Adrenal gland (tissue), 5 donors: Measurements from ENCODE around the gene TLX1.

ENCODE experiments used
- POLR2A ChIP-seq, 2 donors: fragments of 450-650 bp; IDR thresholded peaks; one replicate each; pipeline ENCODE4 v1.6.1; 2017; ENCODE audit warnings: antibody characterized with exemption in 2 of 2, mild to moderate bottlenecking in 2 of 2, moderate library complexity in 1 of 2
- TF ChIP-seq, protein P1 (sequence below), 6 experiments: fragments of 450-650 bp in 4 of 6; fragments of 200-600 bp in 2 of 6; sonication (generic) in 1 of 6; IDR thresholded peaks; 1 replicate in 5 of 6; 2 replicates in 1 of 6; pipeline versions ENCODE4 v1.5.1 to v1.8.0; 2016 to 2021; ENCODE audit warnings: antibody characterized with exemption in 6 of 6, mild to moderate bottlenecking in 2 of 6, moderate library complexity in 1 of 6
- donor health status: DM: no; HTN: no; CAD: no.

DNA sequence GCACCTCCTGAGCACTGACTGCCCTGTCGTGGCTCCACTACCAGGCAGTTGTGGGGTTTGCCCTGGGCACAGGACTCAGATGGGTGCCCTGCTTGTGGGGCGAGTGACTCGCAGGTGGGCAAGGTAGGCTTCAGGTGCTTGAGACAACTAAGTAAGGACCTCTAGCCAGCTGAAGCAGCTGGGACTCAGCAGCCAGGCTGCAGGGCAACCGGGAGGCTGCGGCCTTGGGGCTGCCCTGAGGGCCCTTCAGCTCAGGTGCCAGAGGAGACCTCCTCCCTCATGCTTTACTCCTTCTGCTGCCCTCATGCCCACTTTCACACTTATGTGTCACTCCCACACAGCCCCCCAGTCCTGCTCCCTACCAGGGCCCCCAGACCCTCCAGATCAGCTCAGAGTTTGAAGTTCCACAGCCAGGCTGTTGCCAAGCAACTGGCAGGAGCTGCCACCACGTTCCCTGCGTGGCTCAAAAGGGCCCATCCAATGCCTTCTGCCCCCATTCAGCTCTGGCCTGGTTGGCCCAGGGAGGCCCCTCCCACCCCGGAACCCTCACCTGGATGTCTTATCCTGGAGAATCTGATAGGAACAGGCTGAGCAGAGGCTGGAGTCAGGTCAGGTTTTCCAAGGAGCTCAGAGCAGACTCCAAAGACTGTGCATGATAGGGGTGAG is 10.0 kb downstream of the TLX1 start:
- TF ChIP-seq, protein P1, sequence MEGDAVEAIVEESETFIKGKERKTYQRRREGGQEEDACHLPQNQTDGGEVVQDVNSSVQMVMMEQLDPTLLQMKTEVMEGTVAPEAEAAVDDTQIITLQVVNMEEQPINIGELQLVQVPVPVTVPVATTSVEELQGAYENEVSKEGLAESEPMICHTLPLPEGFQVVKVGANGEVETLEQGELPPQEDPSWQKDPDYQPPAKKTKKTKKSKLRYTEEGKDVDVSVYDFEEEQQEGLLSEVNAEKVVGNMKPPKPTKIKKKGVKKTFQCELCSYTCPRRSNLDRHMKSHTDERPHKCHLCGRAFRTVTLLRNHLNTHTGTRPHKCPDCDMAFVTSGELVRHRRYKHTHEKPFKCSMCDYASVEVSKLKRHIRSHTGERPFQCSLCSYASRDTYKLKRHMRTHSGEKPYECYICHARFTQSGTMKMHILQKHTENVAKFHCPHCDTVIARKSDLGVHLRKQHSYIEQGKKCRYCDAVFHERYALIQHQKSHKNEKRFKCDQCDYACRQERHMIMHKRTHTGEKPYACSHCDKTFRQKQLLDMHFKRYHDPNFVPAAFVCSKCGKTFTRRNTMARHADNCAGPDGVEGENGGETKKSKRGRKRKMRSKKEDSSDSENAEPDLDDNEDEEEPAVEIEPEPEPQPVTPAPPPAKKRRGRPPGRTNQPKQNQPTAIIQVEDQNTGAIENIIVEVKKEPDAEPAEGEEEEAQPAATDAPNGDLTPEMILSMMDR (IDR thresholded peaks at IDR 0.05) = no peak
- TF ChIP-seq POLR2A (IDR thresholded peaks at IDR 0.05) = no peak
